GM04503 (cell line): Measurements from ENCODE around the gene CCDC102B.
"Not testable (repeated sequence)": the region's sequence is repeated elsewhere in the genome, so short reads cannot be mapped to it uniquely, and the experiment has no call there.

Experiments used
- DNase-seq: peaks from one replicate; pipeline ENCODE4 v3.0.0-alpha.2; 2012; ENCODE audit warnings: low read depth

Gene CCDC102B

GRCh38 chr18:68830256-68831045, 32.6 kb downstream of the CCDC102B start:
- DNase-seq: no peak

- DNase-seq: no peak
Observed at GRCh38 chr18:68833756-68834155, 35.9 kb downstream of the CCDC102B start.

GRCh38 chr18:68837665-68838451, 40.0 kb downstream of the CCDC102B start:
- DNase-seq: peak; percentile 59

- DNase-seq: no peak
Observed at GRCh38 chr18:68839701-68840100, 41.8 kb downstream of the CCDC102B start.

GRCh38 chr18:68840554-68841263, 42.8 kb downstream of the CCDC102B start:
- DNase-seq: peak; percentile 62

- DNase-seq: no peak
Observed at GRCh38 chr18:68841301-68841700, 43.4 kb downstream of the CCDC102B start.

GRCh38 chr18:68842951-68843350, 45.1 kb downstream of the CCDC102B start:
- no peak for DNase-seq

GRCh38 chr18:68843473-68844089, 45.7 kb downstream of the CCDC102B start:
- DNase-seq: no peak

- no peak for DNase-seq
Observed at GRCh38 chr18:68847219-68847837, 49.4 kb downstream of the CCDC102B start.

- DNase-seq: no peak
Observed at GRCh38 chr18:68848242-68848641, 50.4 kb downstream of the CCDC102B start.

GRCh38 chr18:68854786-68855391, 57.0 kb downstream of the CCDC102B start:
- DNase-seq: no peak

GRCh38 chr18:68855491-68855890, 57.6 kb downstream of the CCDC102B start:
- no peak for DNase-seq

- no peak for DNase-seq
Observed at GRCh38 chr18:68861365-68861764, 63.5 kb downstream of the CCDC102B start.

- DNase-seq: no peak
Observed at GRCh38 chr18:68865021-68865420, 67.1 kb downstream of the CCDC102B start.

GRCh38 chr18:68865503-68865902, 67.6 kb downstream of the CCDC102B start:
- DNase-seq: no peak

- no peak for DNase-seq
Observed at GRCh38 chr18:68873003-68873402, 75.1 kb downstream of the CCDC102B start.

- no peak for DNase-seq
Observed at GRCh38 chr18:68874361-68874760, 76.5 kb downstream of the CCDC102B start.

GRCh38 chr18:68879947-68880346, 82.1 kb downstream of the CCDC102B start:
- DNase-seq: not testable (repeated sequence)

- no peak for DNase-seq
Observed at GRCh38 chr18:68887410-68887809, 89.5 kb downstream of the CCDC102B start.

- no peak for DNase-seq
Observed at GRCh38 chr18:68893354-68893753, 95.5 kb downstream of the CCDC102B start.

- DNase-seq: no peak
Observed at GRCh38 chr18:68897286-68897685, 99.4 kb downstream of the CCDC102B start.
